Caco-2 (cell line): ENCODE data around the gene IL27RA. TPM values are rescaled to one million over a fixed set of nuclear protein-coding genes. Genes with fewer than 3 reads are reported as not detected.

Experiments used
- BruUV-seq: library from RNA; stranded (reverse); fragments of 400-500 nt; replicated peaks from 2 replicates; lab custom pipeline; 2021; lab: Mats Ljungman, UMichigan
- CTCF ChIA-PET: fragments of 300-600 bp; sonication (Branson Sonifier 250); formaldehyde crosslinking; loops from one replicate; lab custom pipeline; 2022; ENCODE audit warnings: antibody characterized with exemption; lab: Charles Lee
- POLR2A ChIA-PET: fragments of 300-600 bp; sonication (Branson Sonifier 250); formaldehyde crosslinking; loops from one replicate; lab custom pipeline; 2022; ENCODE audit warnings: antibody characterized with exemption; lab: Charles Lee
- DNase-seq, 2 experiments: peaks; one replicate each; pipeline versions ENCODE4 v3.0.0 to v3.0.0-alpha.2; 2020 to 2022
- H3K27me3 ChIP-seq: replicated peaks from 2 replicates; pipeline ENCODE4 v1.6.0; 2011; ENCODE audit warnings: low read length; ENCODE audit not compliant: control insufficient read depth, insufficient read depth
- H3K36me3 ChIP-seq: 2 replicates; pipeline ENCODE4 v1.5.1; 2011; ENCODE audit warnings: low read length; ENCODE audit not compliant: control insufficient read depth, insufficient read depth
- H3K4me1 ChIP-seq: fragments of 250-450 bp; sonication (Bioruptor Pico); 2 replicates; pipeline ENCODE4 v1.5.1; 2020; ENCODE audit warnings: mild to moderate bottlenecking
- H3K4me3 ChIP-seq: 2 replicates; pipeline ENCODE4 v1.5.1; 2011; ENCODE audit warnings: low read depth, mild to moderate bottlenecking, control low read depth, low read length
- H3K9me3 ChIP-seq: fragments of 250-450 bp; sonication (Bioruptor Pico); 2 replicates; pipeline ENCODE4 v1.5.1; 2020; ENCODE audit warnings: mild to moderate bottlenecking, moderate library complexity
- H3K27ac Mint-ChIP-seq: one replicate; pipeline ENCODE4 v1.8.0; 2022; ENCODE audit warnings: mixed read lengths; ENCODE audit not compliant: unreplicated experiment
- H3K27me3 Mint-ChIP-seq: one replicate; pipeline ENCODE4 v1.8.0; 2022; ENCODE audit warnings: mixed read lengths; ENCODE audit not compliant: insufficient read depth, unreplicated experiment
- H3K36me3 Mint-ChIP-seq: one replicate; pipeline ENCODE4 v1.8.0; 2022; ENCODE audit warnings: mild to moderate bottlenecking, mixed read lengths; ENCODE audit not compliant: insufficient read depth, unreplicated experiment
- H3K4me1 Mint-ChIP-seq: one replicate; pipeline ENCODE4 v1.8.0; 2022; ENCODE audit warnings: low read depth, mixed read lengths; ENCODE audit not compliant: unreplicated experiment
- H3K4me3 Mint-ChIP-seq: one replicate; pipeline ENCODE4 v1.8.0; 2022; ENCODE audit warnings: mild to moderate bottlenecking, moderate library complexity, mixed read lengths; ENCODE audit not compliant: unreplicated experiment
- H3K9me3 Mint-ChIP-seq: one replicate; pipeline ENCODE4 v1.8.0; 2022; ENCODE audit warnings: mixed read lengths; ENCODE audit not compliant: unreplicated experiment
- intact Hi-C: fragments of 100-400 bp; cut with micrococcal nuclease; formaldehyde crosslinking; loops from one replicate; pipeline ENCODE4 v1.10.0; 2022; ENCODE audit not compliant: unreplicated experiment
- total RNA-seq: library from RNA; stranded (reverse); gene quantifications from 2 replicates; pipeline ENCODE4 v1.2.3, GENCODE V29; 2022
- TF ChIP-seq, protein P1 (sequence below), 2 experiments: fragments of 200-600 bp in 1 of 2; IDR thresholded peaks; 1 replicate in 1 of 2; 2 replicates in 1 of 2; pipeline versions ENCODE4 v1.5.1 to v1.8.0; 2011 to 2022; ENCODE audit warnings: antibody characterized with exemption in 1 of 2, control low read depth in 1 of 2, inconsistent platforms in 1 of 2, low read depth in 1 of 2, low read length in 1 of 2, mild to moderate bottlenecking in 1 of 2, moderate library complexity in 1 of 2; ENCODE audit not compliant: insufficient read depth in 1 of 2, severe bottlenecking in 1 of 2, unreplicated experiment in 1 of 2

The IL27RA gene
- total RNA-seq, 1 experiment from 2014 or later, result 4.7 TPM

DNA sequence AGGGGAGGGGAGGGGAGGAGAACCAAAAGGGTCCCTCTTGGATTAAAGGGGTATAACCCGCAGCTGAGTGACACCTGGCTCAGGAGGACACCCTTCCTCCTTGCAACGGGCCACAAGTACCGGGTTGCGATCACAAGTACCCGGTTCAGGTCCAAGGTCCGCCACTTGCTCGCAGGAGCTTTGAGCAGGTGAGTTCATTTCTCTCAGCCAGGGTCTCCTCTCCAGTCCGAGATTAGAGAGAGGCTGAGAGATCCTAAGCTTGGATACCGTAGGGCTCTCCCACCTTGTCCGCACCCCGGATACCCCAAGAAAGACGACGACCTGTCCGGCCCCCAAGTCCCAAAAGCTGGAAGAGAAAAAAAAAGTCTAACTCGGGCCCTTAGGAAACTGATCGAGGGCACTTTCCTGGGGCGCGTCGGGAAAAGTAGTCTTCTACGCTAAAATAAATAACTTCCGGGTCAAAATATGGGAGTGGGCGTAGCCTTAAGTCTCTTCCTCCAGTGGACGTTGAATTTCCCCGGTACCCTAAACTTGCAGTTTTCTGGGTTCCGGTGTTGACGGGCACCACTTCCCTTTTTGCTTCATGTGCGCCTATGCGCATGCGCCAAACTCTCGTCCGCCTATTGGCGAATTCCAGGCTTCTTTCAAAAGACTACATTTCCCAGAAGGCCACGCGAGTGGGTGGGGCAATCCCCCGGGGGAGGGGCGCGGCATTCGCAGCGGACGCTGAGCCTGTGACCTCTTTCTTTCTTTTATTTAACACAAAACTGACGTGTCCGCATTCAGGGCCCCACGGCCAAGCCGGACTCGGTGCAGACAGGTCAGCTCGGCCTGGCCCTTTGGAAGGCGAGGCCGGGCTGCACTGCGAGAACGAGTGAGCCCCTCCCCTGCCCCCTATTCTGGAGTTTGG lies 49.6 kb downstream of the IL27RA start:
- H3K4me3 Mint-ChIP-seq, result peak overlapping the region; percentile 93
- Histone ChIP-seq H3K36me3 (no peaks in the 10 kb centered on the region), H3K9me3 (no peaks in the 10 kb centered on the region), H3K27me3 (no peaks in the 10 kb centered on the region), H3K4me3 (peak overlapping the region; percentile 83), H3K4me1 (peaks cover 10% of the 10 kb centered on the region; the same call in 1 of the 2 replicates)
- CTCF ChIA-PET, result interaction anchor here (0.6 to 1.7 kb wide), 6 partner anchors 9 to 219 kb away, joined by 3 to 8 read pairs (median 5); partner anchors contain the start of genes ASF1B, IL27RA and MISP3
- peak; percentile 97 to 98 for DNase-seq
- intact Hi-C loops, result loop anchor here (2.0 to 5.0 kb wide), 2 partner anchors 36 to 56 kb away; partner anchors contain the start of genes ASF1B and PRKACA
- H3K9me3 Mint-ChIP-seq, result no peaks in the 10 kb centered on the region
- TSS peak; percentile 91 for BruUV-seq
- no peaks in the 10 kb centered on the region for H3K27me3 Mint-ChIP-seq
- TF ChIP-seq, protein P1, sequence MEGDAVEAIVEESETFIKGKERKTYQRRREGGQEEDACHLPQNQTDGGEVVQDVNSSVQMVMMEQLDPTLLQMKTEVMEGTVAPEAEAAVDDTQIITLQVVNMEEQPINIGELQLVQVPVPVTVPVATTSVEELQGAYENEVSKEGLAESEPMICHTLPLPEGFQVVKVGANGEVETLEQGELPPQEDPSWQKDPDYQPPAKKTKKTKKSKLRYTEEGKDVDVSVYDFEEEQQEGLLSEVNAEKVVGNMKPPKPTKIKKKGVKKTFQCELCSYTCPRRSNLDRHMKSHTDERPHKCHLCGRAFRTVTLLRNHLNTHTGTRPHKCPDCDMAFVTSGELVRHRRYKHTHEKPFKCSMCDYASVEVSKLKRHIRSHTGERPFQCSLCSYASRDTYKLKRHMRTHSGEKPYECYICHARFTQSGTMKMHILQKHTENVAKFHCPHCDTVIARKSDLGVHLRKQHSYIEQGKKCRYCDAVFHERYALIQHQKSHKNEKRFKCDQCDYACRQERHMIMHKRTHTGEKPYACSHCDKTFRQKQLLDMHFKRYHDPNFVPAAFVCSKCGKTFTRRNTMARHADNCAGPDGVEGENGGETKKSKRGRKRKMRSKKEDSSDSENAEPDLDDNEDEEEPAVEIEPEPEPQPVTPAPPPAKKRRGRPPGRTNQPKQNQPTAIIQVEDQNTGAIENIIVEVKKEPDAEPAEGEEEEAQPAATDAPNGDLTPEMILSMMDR (IDR thresholded peaks at IDR 0.05; ENCODE audit: insufficient read depth in 1 of 2, low read depth in 1 of 2, low read length in 1 of 2, severe bottlenecking in 1 of 2, unreplicated experiment in 1 of 2), result no peak
- H3K4me1 Mint-ChIP-seq, result no peaks in the 10 kb centered on the region
- peak overlapping the region; percentile 95 for H3K27ac Mint-ChIP-seq
- POLR2A ChIA-PET, result interaction anchor here (0.6 to 0.9 kb wide), 4 partner anchors 30 to 240 kb away, joined by 3 to 11 read pairs (median 4); no protein-coding TSS in a partner anchor
- peaks cover 10% of the 10 kb centered on the region for H3K36me3 Mint-ChIP-seq

DNA sequence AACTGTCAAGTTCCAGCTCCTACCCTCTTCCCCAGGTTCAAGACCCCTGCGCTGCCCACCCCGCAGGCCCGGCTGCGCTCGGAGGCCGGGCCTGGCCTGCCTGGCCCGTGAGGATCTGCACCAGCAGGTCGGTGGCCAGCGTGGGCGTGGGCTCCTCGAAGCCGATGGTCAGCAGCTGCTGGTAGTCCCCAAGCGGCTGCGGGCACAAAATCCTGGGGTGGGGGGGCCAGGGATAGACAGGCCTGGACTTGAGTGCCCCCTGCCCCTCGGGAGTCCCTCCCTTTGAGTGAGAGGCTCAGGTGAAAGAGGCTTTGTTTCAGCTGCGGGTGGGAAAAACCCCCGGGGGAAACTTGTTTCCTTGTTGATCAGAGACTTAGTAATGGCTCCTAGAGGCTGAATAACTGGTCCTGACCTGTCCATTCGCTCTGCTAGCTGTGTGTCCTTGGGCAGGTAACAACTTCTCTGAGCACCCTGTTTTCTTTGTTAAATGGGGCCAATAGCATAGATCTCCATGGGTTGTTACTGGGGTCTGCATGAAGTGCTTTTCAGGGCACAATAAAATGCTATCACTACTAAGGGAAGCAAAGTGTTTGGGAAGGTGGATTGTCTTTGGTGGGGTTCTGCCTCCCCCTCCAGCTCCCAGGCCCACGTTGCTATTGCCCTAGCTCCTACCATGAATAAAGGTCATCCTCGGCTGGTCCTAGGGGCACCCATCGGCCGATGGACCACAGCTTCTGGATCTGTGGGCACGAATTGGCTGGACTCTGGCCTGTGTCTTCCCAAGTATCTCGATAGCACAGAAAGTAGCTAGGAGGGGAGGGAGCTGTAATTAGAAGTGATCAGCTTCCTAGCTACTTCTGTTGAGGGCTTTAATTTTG lies 50.5 kb downstream of the IL27RA start:
- H3K27me3 ChIP-seq, result no peaks in the 10 kb centered on the region
- no peaks in the 10 kb centered on the region for H3K9me3 Mint-ChIP-seq
- no peaks in the 10 kb centered on the region for H3K4me1 Mint-ChIP-seq
- peak overlapping the region; percentile 93 for H3K4me3 Mint-ChIP-seq
- no peaks in the 10 kb centered on the region for H3K36me3 ChIP-seq
- BruUV-seq, result TSS peak; percentile 62
- POLR2A ChIA-PET, result interaction anchor here (0.6 kb wide), 1 partner anchor 229 kb away, joined by 11 read pairs; no protein-coding TSS in a partner anchor
- peaks cover 10% of the 10 kb centered on the region; the same call in 1 of the 2 replicates for H3K4me1 ChIP-seq
- intact Hi-C loops, result loop anchor here (2.0 to 5.0 kb wide), 2 partner anchors 35 to 55 kb away; partner anchors contain the start of genes ASF1B and PRKACA
- DNase-seq, result no peak
- H3K27ac Mint-ChIP-seq, result peak overlapping the region; percentile 95
- TF ChIP-seq, protein P1 (IDR thresholded peaks at IDR 0.05; ENCODE audit: insufficient read depth in 1 of 2, low read depth in 1 of 2, low read length in 1 of 2, severe bottlenecking in 1 of 2, unreplicated experiment in 1 of 2), result no peak
- H3K4me3 ChIP-seq, result peak overlapping the region; percentile 83
- no peaks in the 10 kb centered on the region for H3K9me3 ChIP-seq
- H3K36me3 Mint-ChIP-seq, result peaks cover 10% of the 10 kb centered on the region
- H3K27me3 Mint-ChIP-seq, result no peaks in the 10 kb centered on the region
- CTCF ChIA-PET, result interaction anchor here (0.6 to 1.7 kb wide), 5 partner anchors 10 to 203 kb away, joined by 3 to 8 read pairs (median 6); partner anchors contain the start of genes ASF1B and MISP3
